Keratinocyte (primary cell): ENCODE data around the gene DIAPH3.

ENCODE experiments used
- EZH2 ChIP-seq: IDR thresholded peaks from one replicate; pipeline ENCODE4 v1.6.1; 2012; ENCODE audit warnings: inconsistent platforms, mild to moderate bottlenecking, low read length, moderate library complexity
- TF ChIP-seq, protein P1 (sequence below), 3 experiments: IDR thresholded peaks in 1 of 3; conservative IDR thresholded peaks in 1 of 3; optimal IDR thresholded peaks in 1 of 3; 2 replicates in 2 of 3; 3 replicates in 1 of 3; pipeline versions ENCODE3 to v1.5.1; 2011; ENCODE audit warnings: low read length in 3 of 3, mild to moderate bottlenecking in 3 of 3, moderate library complexity in 2 of 3, control low read depth in 1 of 3, inconsistent platforms in 1 of 3; ENCODE audit not compliant: insufficient read depth in 2 of 3; ENCODE audit errors: extremely low read depth in 1 of 3

DNA sequence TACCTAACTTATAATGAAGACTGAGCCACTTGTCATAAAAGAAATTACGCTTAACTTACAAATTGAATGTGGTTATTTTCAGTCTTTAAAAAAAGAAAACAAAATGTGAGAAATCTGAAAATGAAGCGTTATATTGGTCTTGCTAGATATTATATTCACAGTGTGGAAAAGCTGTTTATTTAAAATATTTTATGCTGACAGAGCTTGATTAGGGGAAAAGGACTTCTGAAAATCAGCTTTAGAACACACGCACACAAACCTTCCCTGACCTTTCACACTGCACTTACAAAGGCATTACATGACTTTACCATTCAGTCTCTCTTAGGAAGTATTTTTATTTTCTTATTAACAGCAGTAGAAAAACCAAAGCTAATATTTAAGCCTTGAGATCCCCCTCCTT is 461.5 kb downstream of the DIAPH3 start:
- TF ChIP-seq, protein P1, sequence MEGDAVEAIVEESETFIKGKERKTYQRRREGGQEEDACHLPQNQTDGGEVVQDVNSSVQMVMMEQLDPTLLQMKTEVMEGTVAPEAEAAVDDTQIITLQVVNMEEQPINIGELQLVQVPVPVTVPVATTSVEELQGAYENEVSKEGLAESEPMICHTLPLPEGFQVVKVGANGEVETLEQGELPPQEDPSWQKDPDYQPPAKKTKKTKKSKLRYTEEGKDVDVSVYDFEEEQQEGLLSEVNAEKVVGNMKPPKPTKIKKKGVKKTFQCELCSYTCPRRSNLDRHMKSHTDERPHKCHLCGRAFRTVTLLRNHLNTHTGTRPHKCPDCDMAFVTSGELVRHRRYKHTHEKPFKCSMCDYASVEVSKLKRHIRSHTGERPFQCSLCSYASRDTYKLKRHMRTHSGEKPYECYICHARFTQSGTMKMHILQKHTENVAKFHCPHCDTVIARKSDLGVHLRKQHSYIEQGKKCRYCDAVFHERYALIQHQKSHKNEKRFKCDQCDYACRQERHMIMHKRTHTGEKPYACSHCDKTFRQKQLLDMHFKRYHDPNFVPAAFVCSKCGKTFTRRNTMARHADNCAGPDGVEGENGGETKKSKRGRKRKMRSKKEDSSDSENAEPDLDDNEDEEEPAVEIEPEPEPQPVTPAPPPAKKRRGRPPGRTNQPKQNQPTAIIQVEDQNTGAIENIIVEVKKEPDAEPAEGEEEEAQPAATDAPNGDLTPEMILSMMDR (optimal IDR thresholded peaks at IDR 0.05 in 1 of 3, IDR thresholded peaks at IDR 0.05 in 1 of 3, conservative IDR thresholded peaks at IDR 0.05 in 1 of 3; ENCODE audit: extremely low read depth in 1 of 3, insufficient read depth in 2 of 3, low read length in 3 of 3), result no peak
- no peak for TF ChIP-seq EZH2
